GM18502 (cell line): ENCODE measurements around the gene NDST1.

Experiments
- ATAC-seq: cut with Tn5 transposase; IDR thresholded peaks from one replicate; pipeline ENCODE4 v1.9.1; 2021; ENCODE audit warnings: mild to moderate bottlenecking; ENCODE audit not compliant: unreplicated experiment, poor library complexity

Gene NDST1

DNA sequence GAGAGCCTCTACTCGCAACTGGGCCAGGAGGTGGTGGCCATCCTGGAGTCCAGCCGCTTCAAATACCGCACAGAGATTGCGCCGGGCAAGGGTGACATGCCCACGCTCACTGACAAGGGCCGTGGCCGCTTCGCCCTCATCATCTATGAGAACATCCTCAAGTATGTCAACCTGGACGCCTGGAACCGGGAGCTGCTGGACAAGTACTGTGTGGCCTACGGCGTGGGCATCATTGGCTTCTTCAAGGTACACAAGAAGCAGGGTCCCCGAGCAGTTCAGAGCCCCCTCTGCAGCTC lies 13.5 kb downstream of the NDST1 start:
- no peak for ATAC-seq

DNA sequence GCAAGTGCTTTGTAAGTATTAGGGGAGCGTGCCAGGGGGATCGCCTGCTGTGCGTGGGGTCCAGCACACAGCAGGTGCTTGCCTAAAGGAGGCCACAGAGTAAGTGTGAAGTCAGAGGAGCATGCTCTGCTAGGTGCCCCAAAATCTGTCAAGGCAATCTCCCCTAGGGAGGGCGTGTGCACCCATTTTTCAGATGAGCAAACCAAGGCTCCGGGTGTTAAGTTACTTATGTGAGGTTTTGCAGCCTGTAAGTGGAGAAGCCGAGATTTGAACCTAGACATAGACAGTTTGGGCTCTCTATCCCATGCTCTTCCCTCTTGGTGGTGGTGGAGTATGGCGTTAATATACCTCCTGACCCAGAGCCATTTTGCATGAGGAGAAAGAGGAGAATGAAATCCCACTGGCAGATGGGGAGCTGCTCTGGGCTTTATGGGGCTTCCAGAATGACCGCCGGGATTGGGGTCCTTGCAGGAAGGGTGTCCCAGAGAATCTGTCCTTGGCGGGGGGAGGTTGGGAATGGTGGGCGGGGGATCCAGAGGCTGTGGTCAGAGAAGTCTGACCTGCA lies 14.1 kb downstream of the NDST1 start:
- no peak for ATAC-seq

DNA sequence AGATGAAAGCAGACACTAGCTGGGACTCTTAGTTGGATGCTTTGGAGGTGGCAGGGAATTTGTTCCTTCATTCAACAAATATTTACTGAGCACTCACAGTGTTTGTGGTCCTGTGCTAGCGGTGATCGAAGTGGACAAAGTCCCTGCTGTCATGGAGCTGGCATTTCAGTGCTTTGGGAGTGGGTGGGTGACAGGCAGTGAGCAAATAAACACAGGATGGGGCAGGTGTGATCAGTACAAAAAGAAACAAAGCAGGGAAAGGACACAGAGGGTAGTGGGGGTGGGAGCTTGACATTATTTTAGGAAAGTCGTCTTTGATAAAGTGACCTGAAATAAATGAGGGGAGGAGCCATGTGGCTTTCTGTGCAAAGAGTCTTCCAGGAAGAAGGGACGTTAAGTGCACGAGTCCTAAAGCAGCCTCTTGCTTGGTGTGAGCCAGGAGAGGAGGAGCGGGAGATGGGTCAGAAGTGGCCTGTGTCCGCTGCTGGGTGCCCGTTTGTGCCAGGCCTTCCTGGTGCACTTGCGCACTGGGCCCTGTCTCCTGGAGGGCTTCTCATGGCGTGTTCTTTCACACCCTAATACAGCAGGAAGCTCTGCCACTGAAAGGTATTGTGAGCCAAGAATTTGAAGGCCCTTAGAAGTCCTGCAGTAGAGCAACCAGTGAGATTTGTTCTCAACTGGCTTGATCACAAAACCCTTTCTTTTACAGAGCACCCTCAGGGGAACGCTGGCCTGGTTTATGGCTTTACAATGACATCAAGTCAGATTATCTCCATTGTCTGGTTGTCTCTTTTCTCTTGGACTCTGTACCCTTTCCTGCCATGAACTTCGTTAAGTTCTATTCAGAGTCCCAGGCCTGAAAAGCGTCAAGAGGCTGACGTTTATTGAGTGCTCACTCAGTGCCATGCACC lies 14.8 kb downstream of the NDST1 start:
- no peak for ATAC-seq

DNA sequence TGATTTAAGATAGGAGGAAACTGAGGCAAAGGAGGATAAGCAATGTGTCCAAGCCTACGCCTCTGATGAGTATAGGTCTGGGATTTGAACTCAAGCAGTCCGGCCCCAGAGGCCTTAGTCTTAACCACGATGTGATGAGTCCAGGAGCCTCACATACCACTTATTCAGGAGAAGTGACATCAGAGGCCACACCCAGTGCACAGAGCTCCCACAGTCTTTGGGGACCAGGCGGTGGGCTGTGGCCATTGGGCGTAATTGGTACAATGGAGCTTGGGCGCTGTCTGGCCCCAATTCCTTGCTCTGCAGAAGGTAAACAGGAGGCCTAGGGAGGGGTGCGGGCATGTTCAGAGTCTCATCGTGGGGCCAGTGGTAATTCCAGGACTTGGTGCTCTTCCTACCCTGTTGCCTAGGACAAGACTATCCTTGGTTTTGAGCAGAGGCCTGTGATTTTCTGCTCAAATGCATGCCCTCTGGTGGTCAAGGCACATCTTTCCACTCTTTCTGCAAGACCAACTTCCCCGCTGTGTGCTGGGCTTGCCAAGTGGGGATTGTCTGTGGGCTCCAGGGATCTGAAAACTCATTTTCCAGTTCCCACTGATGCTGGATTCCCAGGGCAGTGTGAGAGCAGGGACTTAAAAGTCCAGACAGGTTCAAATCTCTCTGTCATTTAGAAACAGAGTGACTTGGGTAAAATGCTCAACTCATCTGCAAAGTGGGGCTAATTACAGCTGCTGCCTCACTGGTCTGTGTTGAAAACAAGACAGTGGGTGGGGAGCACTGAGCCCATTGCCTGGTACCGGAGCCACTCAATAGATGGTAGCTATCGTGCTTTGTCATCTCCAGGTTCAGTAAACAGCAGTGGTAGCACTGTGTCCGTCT lies 15.8 kb downstream of the NDST1 start:
- no peak for ATAC-seq

DNA sequence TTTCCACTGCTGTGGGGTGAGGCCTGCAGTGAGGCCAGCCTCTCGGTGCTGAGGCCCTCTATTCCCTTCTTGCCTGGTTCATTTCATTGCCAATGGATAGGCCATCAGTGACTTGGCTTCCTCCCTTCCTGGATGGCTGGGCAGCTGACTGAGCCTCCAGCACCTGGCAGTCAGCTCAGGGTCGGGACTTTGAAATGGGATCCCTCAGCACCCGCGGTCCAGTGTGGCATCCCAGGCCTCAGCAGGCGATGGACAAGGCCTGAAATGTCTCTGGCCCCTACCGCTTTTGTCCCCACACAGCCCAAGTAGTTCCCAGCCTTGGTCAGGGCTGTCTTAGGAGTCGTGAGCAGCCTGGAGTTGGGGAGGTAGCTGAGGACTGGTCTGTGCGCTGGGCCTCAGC lies 17.2 kb downstream of the NDST1 start:
- ATAC-seq, result no peak

DNA sequence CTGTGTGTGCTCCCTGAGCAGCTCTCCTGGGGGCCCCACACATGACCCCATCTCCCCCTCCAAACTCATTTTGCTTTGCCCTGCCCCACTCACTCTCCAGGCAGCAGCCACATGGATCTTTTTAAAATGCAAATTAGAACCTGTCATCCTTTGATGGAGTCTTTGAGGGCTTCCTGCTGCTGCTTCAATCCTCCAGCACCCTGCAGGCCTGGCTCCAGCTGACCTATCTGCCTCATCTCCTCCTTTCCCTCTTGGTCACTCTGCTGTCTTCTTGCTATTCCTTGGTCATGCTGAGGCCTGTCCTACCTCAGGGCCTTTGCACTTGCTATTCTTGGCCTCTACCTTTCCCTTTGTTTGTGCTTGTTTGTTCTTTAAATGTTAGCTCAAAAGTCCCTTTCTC lies 17.9 kb downstream of the NDST1 start:
- ATAC-seq, result no peak

DNA sequence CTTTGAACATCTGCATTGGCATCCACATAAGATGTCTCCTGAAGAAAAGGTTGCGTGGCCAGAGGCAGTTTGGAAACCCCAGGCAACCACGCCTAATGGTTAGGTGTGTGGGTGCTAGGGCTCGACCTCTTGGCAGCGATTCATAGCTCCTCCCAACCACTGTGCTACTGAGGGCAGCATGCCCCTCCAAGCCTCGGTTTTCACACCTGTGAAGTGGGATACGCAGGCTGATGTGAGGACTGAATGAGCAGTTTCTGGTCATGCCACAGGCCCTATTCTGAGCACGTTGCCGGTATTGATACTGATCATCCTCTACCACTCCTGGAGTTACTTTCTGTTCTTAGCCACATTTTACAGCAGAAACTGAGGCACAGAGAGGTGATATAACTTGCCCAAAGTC lies 19.1 kb downstream of the NDST1 start:
- ATAC-seq, result no peak

DNA sequence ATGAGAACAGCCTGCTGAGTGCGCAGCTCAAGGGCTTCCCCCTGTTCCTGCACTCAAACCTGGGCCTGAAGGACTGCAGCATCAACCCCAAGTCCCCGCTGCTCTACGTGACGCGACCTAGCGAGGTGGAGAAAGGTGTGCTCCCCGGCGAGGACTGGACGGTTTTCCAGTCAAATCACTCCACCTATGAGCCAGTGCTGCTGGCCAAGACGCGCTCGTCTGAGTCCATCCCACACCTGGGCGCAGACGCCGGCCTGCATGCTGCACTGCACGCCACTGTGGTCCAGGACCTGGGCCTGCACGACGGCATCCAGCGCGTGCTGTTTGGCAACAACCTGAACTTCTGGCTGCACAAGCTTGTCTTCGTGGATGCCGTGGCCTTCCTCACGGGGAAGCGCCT lies 19.9 kb downstream of the NDST1 start:
- ATAC-seq, result no peak

DNA sequence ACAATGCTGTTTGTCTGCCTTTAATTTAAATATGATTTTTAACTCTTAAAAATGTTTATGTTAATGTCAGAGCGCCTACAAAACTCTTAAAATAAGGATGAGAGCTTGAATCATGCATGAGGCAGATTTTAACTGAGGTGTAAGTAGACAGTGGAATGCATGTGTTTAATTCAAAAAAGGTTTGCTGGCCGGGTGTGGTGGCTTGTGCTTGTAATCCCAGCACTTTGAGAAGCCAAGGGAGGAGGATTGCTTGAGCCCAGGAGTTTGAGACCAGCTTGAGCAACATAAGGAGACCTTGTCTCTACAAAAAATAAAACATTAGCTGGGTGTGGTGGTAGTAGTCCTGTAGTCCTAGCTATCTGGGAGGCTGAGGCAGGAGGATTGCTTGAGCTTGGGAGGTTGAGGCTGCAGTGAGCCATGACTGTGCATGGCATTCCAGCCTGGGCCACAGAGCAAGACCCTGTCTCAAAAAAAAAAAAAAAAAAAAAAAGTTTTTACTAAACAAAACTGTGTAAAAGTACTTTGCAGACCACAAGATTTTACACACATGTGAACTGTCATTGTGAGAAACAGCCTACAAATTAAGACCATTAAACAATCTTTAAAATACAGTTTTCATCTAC lies 21.1 kb downstream of the NDST1 start:
- ATAC-seq, result no peak

DNA sequence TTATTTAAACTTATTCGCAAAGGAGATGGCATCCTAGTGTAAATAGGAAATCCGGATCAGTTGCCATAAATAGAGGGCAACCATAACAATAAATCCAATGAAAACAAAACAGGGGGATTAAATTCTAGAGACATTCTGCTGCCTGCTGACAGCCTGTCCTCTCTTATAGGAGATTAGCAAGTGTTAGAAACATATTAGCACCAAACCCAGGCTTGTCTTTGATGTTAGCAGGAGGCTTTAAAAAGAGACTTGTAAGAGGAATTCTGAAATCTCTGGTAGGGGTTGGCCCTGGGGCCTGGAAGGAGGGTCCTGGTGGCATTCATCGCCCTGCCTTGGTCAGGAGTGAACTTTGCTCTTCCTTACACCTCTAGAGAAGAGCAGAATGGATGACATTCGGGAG lies 21.6 kb downstream of the NDST1 start:
- no peak for ATAC-seq

DNA sequence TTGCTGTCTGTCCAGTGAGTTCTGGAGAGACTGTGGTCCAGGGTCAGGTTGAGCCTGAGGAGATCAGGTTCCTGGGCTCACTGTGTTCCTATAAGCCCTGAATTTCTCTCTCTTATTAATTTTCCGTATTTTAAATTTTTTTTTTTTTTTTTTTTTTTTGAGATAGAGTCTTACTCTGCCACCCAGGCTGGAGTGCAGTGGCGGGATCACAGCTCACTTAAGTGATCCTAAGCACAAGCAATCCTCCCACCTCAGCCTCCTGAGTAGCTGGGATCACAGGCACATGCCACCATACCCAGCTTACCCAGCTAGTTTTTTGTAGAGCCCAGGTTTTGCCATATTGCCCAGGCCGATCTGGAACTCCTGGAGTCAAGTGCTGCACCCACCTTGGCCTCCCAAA lies 22.5 kb downstream of the NDST1 start:
- ATAC-seq, result no peak

DNA sequence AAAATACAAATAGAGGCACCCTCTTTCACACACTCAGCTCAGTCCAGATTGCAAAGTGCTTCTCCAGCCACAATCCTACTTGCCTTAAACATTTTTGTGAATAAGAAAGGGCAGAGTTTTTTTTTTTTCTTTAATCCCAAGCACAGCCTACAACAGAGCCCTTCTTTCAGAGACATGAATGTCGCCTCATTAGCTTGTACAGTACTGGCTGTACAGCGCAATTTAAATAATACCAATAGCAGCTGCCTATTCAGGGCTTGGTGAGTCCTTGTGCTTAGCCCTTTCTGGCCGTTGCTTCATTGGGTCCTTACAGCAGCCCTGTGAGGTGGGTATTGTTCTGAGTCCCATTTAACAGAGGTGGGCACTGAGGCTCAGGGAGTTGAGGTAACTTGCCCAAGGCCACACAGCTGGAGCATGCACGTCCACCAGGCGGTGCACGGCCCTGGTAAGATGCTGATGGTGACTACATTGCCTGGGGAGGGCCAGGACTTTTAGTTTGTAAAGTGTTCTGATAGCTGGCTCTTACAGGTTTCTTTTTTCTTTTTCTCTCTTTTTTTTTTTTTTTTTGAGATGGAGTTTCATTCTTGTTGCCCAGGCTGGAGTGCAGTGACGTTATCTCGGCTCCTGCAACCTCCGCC lies 23.1 kb downstream of the NDST1 start:
- ATAC-seq, result no peak

DNA sequence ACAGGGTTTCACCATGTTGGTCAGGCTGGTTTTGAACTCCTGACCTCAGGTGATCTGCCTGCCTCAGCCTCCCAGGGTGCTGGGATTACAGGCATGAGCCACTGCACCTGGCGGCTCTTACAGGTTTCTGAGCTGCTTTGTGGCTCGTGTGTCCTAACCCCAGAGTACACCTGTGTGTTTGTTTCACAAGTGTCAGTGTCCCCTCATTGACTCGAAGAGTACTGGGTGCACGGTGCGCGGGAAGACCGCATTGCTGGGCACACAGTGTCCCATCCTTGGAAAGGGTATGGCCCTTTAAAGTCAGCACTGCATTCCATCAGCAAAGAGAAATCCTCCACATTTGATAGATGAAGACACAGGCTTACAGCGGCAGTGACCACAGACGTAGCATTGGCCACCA lies 23.8 kb downstream of the NDST1 start:
- ATAC-seq, result no peak

DNA sequence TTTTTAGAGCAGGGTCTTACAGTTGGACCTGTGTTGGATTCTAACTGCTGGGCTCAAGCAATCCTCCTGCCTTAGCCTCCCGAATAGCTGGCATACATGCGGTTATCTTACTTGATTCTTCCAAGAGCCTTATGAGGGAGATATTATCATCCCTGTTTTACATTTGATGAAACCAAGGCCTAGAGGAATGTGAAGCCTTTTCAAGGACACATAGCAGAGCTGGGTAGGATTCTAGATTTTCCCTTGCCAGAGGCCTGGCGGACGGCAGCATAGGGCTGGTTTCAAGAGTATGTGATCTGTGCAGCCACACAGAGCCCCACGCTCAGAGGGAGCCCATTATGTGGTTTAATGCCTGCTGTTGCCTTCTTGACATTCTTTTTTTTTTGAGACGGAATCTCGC lies 24.2 kb downstream of the NDST1 start:
- ATAC-seq, result no peak

DNA sequence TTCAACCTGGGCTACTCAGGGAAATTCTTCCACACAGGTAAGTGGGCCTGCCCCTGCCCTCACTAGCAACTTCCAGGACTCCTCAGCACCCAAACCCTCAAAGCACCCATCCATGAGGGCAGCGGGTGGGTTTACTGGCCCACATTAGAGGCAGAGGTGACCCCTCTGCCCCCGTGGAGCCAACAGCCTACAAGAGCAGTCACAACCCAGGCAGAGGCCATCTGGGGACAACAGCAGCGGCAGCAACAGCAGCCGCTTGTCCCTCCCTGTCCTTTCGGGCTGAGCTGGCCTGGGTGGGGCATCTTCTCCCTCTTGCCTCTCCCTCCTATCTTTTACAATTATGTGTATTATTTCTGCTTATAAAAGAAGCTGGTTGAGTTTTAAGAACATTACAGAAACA lies 25.1 kb downstream of the NDST1 start:
- ATAC-seq, result no peak

DNA sequence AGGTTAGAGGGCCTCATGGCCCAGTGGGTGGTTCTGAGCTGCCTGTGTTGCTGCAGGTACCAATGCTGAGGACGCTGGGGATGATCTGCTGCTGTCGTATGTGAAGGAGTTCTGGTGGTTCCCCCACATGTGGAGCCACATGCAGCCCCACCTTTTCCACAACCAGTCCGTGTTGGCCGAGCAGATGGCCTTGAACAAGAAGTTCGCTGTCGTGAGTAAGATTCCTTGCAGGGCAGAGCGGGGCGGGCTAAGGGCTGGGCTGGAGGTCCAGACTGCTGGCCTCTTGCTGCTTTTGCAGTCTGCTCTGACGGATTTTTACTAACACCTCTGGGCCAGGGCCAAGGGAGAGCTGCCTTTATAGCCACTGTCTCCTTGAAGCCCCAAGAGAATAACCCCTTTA lies 26.9 kb downstream of the NDST1 start:
- no peak for ATAC-seq

DNA sequence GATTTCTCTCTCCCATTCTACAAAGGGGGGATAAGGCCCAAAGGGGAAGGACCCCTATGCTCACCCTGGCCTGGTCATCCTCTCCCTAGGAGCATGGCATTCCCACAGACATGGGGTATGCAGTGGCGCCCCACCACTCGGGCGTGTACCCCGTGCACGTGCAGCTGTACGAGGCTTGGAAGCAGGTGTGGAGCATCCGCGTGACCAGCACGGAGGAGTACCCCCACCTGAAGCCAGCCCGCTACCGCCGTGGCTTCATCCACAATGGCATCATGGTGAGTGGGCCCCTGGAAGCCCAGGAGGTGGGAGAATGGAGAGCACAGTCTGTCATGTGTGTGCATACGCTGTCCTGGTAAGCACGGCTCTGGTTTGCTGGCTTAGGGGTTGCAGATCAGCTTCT lies 27.7 kb downstream of the NDST1 start:
- ATAC-seq, result no peak

DNA sequence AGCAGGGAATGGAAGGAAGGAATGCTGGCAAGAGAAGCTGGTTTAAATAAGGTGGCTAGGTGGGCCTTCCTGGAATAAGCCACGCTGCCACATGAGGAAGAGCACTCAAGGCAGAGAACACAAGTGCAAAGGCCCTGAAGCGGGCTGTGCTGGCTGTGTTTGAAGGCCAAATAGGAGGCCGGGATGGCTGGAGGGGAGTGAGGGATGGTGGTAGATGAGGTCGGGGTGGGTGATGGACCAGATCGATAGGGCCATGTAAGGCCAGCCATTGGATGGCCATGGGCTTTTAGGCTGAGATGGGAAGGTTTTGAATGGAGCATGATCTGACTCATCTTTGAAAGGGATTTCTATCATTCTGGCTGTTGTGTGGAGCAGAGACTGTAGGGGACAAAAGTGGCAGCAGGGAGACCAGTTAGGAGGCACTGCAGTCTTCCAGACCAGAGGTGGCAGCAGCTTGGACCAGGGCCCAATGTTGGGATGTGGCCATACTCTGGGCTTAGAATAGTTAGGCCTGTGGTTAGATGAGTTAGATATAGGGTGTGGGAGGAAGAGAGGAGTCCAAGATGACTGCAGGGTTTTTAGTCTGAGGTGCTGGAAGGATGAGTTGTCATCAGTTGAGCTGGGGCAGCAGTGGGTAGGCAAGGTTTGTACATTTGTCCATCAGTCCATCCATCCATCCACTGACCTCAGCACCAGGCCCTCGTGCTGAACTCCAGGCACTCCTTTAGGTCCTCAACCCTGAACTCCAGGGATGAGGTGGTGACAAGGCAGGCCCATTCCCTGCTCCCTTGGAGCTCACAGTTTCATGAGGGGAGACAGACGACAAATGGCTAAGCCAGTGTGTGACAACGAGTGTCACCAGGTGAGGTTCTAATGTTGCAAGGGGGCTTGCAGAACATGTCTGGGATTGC lies 30.3 kb downstream of the NDST1 start:
- no peak for ATAC-seq

DNA sequence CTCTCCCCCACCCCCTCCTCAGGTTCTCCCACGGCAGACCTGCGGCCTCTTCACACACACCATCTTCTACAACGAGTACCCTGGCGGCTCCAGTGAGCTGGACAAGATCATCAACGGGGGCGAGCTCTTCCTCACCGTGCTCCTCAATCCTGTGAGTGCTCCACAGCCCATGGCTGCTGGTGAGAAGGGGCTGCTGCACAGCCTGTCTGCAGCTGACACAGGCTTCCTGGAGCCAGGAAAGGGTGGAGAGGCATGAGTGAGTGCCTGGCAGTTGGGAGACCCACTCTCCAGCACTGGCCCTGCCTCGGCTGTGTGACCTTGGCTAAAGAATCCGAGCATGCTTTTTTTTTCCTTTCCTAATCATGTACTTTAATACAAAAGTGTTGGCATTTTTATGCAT lies 31.3 kb downstream of the NDST1 start:
- ATAC-seq, result no peak
